ENCODE data around the gene PDIA4.

- TF ChIP-seq CTCF (IDR thresholded peaks at IDR 0.05; ENCODE audit: insufficient read depth, low read length, poor library complexity, severe bottlenecking) (no peak), EZH2phosphoT487 (conservative IDR thresholded peaks at IDR 0.05; ENCODE audit: low read length) (no peak)
These were observed 42.9 kb upstream of the PDIA4 start for GRCh38 chr7:149071182-149071635.

All from SU-DHL-6 (cell line).